ENCODE measurements around the gene IMMP2L. TPM values are rescaled to one million over a fixed set of nuclear protein-coding genes. Genes with fewer than 3 reads are reported as not detected.
"Not testable (repeated sequence)": the region's sequence is repeated elsewhere in the genome, so short reads cannot be mapped to it uniquely, and the experiment has no call there.

The IMMP2L gene
- total RNA-seq, 2 donors from 2014 or later, result 10.5 to 17.4 TPM

GRCh38 chr7:111328487-111328886, 233.8 kb downstream of the IMMP2L start:
- Histone ChIP-seq H3K27me3 (no peaks in the 10 kb centered on the region), H3K27ac (no peak overlapping the region), H3K36me3 (replicated peaks in 1 of 2; ENCODE audit: insufficient read depth in 1 of 2, low read depth in 2 of 2) (no peaks in the 10 kb centered on the region), H3K9me3 (no peaks in the 10 kb centered on the region), H3K4me3 (no peak overlapping the region), H3K4me1 (no peaks in the 10 kb centered on the region)
- no peak for DNase-seq
- ATAC-seq, result no peak
- intact Hi-C loops (cut with DNase I), result no loop called here
- WGBS, 2 donors, result 73 to 90% methylated on average over 2 of the region's 2 CpGs
- TF ChIP-seq CTCF (IDR thresholded peaks at IDR 0.05) (no peak), POLR2A (IDR thresholded peaks at IDR 0.05) (no peak)

GRCh38 chr7:111324776-111325175, 237.5 kb downstream of the IMMP2L start:
- Histone ChIP-seq H3K4me3 (no peak overlapping the region), H3K27me3 (no peaks in the 10 kb centered on the region), H3K9me3 (no peaks in the 10 kb centered on the region), H3K27ac (no peak overlapping the region), H3K36me3 (replicated peaks in 1 of 2; ENCODE audit: insufficient read depth in 1 of 2, low read depth in 2 of 2) (no peaks in the 10 kb centered on the region), H3K4me1 (no peaks in the 10 kb centered on the region)
- no peak for DNase-seq
- intact Hi-C loops (cut with DNase I), result no loop called here
- ATAC-seq, result no peak
- no peak for TF ChIP-seq CTCF (IDR thresholded peaks at IDR 0.05)
- no peak for TF ChIP-seq POLR2A (IDR thresholded peaks at IDR 0.05)

- intact Hi-C loops (cut with DNase I), result no loop called here
- no peaks in the 10 kb centered on the region for H3K4me1 ChIP-seq
- no peaks in the 10 kb centered on the region for H3K9me3 ChIP-seq
- no peaks in the 10 kb centered on the region for H3K27me3 ChIP-seq
- no peak for TF ChIP-seq POLR2A (IDR thresholded peaks at IDR 0.05)
- no peak for TF ChIP-seq CTCF (IDR thresholded peaks at IDR 0.05)
- ATAC-seq (no peak), DNase-seq (no peak)
- no peaks in the 10 kb centered on the region for H3K36me3 ChIP-seq (replicated peaks in 1 of 2; ENCODE audit: insufficient read depth in 1 of 2, low read depth in 2 of 2)
- no peak overlapping the region for H3K27ac ChIP-seq
- H3K4me3 ChIP-seq, result no peak overlapping the region
Observed at GRCh38 chr7:111324228-111324627, 238.1 kb downstream of the IMMP2L start.

- H3K9me3 ChIP-seq; ATAC-seq; H3K27me3 ChIP-seq; DNase-seq; H3K36me3 ChIP-seq (replicated peaks in 1 of 2; ENCODE audit: insufficient read depth in 1 of 2, low read depth in 2 of 2); H3K27ac ChIP-seq; H3K4me3 ChIP-seq; H3K4me1 ChIP-seq; intact Hi-C loops (cut with DNase I): not testable (repeated sequence)
- WGBS, 2 donors, result 96 to 99% methylated on average over 3 of the region's 3 CpGs
Observed at GRCh38 chr7:111323670-111324069, 238.6 kb downstream of the IMMP2L start.

- intact Hi-C loops (cut with DNase I), result no loop called here
- Histone ChIP-seq H3K4me1 (no peaks in the 10 kb centered on the region), H3K4me3 (no peak overlapping the region), H3K9me3 (no peaks in the 10 kb centered on the region), H3K36me3 (replicated peaks in 1 of 2; ENCODE audit: insufficient read depth in 1 of 2, low read depth in 2 of 2) (no peaks in the 10 kb centered on the region), H3K27ac (no peak overlapping the region), H3K27me3 (no peaks in the 10 kb centered on the region)
- no peak for ATAC-seq
- DNase-seq, result no peak
- TF ChIP-seq CTCF (IDR thresholded peaks at IDR 0.05) (no peak), POLR2A (IDR thresholded peaks at IDR 0.05) (no peak)
Observed at GRCh38 chr7:111320133-111320532, 242.2 kb downstream of the IMMP2L start.

Data from body of pancreas (tissue), 4 donors.